ENCODE results near the gene ICAM2.
"Not testable (repeated sequence)": the region's sequence is repeated elsewhere in the genome, so short reads cannot be mapped to it uniquely, and the experiment has no call there.

ICAM2 gene

DNA sequence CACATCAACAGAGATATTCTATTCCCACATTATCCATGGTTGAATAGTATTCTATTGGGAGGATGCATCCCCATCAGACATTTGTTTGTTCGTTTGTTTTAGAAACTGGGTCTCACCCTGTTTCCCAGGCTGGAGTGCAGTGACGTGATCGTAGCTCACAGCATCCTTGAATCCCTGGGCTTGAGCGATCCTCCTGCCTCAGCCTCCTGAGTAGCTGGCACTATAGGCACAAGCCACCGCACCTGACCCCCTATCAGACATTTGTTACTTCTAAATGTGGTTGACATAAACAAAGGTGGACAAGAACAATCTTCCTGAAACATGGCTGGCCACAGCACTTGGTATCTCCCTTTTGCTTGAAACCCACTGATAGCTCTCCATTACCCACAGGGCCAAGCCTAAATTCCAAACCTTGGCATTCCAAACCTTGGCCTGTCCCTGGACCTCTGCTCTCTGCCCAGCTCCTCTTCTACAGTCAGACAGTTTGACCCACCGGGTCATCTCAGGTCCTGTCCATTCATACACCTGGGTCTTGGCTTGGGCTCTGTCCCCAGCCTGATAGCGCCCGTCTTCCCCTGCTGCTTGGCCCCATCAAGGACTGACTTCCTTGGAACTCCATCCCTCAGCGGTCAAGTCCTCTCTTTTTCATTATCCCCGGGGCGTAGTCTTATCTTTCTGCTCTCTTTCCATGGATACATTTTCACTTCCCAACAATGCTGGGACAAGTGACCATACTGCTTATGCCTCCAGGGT is 23.8 kb downstream of the ICAM2 start:
- no peak for DNase-seq

DNA sequence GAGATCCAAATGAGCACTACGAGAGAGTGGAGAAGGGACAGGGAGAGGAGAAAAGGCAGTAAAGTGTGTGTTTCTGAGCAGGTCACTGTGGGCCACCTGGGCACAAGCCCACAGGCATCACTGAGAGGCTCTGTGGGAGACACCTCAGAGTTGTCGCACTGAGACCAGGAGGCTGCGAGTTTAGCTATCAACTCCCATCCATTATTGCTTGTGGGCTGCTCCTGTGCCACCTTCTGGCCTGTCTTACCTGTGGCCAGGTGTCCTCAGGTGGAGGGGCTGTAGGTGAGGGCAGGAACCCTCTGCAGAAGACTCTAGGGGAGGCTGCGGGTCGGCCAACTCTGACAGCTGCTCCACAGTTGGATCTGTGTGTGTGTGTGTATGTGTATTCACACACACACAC is 24.8 kb downstream of the ICAM2 start:
- DNase-seq = no peak

DNA sequence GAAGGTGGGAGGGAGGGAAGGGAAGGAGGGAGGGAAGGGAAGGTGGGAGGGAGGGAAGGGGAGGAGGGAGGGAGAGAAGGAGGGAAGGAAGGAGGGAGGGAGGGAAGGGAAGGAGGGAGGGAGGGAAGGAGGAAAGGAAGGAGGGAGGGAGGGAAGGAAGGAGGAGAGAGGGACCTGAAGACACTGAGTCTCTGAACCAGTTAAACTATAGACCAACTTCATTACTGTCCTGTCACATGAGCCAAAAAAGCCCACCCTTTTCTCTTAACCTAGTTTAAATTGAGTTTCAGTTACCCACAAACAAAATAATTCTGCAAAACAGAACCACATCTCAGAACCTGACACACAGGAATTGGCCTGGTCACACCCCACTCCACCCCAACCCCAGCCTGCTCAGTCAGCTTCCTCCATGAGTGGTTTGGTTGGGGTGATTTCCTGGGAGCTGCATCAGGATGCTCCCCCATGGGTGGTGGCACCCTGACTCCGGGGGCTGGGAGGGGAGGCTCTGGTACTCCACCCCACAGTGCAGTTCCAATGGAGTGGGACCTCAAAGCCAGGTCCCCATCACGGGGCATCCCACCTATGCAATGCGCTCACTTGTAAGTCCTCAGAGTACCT is 27.0 kb downstream of the ICAM2 start:
- peak; percentile 55 for DNase-seq

DNA sequence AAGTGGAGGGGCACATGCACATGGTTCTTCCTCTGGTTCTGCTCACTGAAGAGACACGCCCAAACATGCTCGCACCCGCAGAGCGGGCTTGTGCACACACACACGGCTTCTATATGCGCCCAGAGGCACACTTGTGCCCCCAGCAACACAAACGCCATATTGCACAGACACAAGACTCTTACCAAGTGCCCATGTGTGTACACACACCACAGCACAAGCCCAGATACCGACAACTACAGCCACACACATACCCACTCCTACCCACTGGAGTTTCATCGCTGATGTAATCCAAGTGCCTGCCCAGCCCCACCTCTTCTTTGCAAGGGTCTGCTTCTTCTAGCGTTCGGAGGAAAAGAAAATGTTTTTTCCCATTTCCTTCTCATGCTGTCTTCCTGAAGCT is 28.8 kb downstream of the ICAM2 start:
- no peak for DNase-seq

DNA sequence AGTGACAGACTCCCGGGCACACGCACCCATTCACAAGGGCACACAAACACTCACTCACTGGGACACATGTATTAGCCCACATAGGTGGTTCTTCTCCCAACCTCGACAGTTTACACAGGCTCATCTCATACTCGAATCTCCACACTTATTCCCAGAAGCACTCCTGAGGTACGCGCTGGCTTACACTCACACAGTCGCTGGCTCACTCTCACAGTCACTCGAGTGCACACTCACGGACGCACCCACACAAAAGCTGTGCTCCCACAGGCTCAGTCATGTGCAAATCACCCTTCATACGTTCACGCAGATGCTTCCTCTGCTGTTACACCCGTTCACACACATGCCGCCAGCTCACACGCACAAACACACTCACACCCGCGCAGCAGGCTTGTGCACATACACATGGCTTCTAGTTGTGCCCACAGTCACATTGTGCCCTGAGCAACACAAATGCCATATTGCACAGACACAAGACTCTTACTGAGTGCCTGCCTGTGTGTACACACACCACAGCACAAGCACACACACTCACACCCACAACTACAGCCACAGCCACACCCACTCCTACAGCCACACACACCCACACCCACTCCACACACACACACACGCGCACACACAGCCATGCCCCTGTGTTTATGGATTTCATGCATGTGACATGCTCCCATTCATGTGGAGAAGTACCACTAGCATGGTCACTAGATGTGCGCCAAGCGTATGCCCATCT is 30.6 kb downstream of the ICAM2 start:
- DNase-seq = no peak

DNA sequence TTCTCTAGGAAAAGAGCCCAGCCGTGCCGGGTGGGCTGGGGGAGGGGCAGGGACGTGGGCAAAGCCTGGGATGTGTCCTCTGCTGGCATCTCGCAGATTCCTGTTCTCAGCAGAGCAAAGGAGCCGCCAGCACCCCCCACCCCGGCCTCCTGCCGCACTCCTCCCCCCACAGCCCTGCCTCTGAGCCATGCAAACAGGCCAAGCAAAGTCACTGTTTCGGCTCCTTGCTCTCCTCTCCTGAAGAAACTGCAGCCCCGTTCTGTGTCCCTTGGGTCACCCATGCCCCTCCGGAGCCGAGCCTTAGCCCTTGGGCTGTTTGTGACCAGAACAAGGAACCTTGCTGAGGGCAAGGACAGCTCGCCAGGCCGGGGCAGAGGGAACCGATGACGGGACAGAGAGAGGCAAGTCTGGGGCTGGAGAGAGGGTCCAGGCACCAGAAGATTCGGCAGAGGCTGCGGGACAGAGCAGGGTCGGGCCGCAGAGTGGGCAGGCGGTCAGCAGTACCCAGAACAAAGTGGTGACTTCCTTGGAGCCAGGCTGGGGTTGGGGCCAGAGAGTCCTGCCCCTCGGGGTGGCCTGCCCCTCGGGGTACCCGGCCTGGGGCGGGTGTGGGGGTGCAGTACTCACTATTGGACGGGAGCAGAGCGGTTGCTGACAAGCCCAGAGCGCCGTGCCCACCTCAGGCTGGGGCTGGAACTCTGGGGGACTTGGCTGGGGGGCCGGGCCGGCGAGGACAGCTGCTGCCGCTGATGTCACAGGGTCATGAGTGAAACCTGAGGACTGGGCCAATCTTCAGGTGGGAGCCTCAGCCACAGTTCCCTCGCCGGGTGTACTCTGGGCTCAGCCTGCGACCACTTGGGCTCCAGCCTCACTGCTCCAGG is 31.5 kb downstream of the ICAM2 start:
- no peak for DNase-seq

DNA sequence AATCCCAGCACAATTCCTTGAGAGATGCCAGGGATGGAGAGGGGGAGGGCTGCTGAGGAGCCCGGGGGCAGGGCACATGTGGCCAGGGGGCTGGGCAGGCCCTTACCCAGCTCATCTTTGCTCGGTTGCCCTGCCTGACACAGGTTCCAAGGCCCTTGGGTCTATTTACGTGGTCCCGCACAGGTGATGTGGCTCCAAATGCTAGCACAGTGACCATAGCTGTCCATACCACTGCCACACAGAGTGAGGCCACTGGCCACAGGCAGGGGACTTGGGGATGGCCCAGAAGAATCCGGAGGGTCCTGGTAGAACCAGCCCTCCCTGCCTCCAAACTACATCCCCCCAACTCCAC is 32.3 kb downstream of the ICAM2 start:
- DNase-seq = no peak

DNA sequence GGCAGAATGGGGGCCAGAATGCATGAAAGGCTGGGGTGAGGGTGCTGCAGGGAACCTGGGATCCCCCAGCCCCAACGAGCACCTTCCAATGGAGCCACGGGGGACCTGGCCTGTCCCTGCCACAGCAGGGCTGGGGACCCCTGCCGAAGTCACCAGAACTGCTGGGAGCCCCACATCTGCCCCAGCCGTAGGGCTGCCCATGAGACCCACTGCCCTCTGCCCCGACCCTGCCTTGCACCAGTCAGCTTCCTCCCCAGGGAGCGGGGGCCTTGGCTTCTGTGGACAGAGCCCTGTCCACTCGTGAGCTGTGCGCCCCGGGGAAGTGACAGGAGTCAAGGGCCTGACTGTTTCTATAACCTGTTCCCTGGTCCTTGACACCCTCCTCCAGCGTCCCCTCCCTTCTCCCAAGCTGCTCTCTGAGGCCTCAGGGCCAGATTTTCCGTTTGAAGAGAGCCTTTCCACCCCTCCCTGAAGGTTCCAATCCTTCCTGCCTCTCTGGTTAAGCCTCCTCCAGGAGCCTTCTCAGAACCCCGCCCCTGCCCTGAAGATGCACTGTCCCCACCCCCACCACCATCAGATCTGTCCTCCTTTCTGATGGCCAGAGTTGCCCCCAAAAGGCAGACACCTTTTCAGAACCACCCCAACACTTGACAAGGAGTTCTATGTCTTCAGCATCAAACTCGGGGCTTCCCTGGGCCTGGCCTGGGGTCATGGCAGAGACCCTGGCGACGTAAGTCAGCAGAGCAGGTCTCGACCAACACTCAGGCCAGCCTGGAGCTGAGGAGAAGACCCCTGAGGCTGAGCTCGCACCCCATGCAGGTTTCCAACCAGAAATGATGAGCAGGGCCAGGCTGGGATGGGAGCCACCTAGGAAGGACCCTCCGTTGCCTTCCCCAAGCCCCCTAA is 33.0 kb downstream of the ICAM2 start:
- DNase-seq = no peak

DNA sequence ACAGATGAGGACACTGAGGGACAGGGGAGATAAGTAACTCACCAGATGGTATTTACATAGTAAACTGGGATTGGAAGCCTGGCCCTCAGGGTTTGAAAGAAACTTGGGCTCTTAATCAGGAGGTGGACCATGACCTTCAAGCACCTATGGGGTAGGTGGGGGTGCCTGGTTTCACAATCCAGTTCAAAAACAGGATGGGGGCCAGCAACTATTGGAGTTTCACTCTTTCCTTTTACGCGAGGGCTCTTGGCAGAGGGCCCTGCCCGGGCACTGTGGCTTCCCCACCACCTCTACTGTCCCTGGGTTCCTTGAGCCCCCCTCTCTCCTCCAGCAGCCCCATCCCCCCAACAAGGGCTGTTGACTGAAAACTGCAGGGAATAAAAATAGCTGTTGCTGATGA is 33.6 kb downstream of the ICAM2 start:
- DNase-seq = no peak

DNA sequence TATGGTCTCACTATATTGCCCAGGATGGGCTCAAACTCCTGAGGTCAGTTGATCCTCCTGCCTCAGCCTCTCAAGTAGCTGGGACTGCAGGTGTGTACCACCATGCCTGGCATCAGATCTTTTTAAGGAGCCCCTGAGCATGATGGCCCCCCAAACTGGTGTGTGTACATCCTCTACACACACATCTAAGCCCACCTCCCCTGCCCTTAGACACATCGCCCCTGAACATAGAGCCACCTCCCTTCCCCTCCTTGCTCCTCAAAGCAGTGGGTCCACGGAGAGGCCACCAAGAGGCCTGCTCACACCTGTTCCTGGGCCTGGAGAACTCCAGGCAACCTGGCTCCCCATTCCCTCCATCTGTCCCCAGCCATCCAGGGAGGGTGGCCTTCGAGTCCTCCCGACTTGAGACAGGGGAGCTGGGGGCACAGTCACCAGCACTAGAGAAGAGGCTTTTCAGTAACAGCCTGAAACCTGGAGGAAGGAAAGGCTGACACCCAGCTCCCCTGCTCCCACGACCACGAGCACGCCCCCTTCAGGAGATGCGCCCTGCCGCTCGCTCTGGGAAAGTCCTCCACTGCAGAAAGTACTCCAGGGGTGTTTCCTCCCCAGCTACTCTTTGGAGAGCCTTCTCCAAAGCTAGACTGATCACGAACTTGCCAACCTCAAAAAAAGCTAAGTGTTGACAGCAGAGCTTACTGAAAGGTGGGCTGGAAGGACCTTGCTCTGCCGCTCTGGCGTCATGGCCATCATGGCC is 34.9 kb downstream of the ICAM2 start:
- no peak for DNase-seq

DNA sequence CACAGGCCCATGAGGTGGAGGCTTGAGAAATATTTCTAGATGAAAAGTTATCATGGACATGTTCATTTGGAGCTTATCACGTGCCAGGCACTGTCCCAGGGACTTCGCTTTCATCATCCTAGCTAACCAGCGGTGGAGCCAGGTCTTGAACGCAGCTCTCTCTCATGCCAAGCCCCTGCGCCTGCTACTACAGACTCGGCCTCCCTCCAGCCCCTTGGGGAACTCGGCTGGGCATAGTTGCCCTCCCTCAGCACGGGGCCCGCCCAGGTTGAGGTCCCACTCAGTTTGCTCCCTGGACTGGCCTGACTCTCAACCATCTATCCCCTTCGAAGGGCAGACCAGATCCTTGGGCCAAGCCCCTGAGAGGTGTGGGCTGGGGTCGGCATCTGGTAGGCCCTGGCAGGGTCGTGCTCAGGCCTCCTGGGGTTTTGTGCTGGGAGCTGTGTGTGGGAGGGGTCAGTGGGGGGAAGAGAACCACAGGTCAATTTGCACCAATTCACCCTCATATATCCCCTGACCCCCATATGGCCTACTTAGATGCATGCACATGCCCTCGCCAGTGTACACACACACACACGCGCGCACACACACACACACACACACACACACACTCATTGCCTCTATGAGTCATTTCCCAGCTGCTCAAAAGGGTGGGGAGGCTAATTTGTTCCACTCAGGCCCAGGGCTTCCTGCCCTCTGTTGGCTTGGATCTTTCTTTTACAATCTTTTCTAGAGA is 35.6 kb downstream of the ICAM2 start:
- DNase-seq = peak; percentile 81

DNA sequence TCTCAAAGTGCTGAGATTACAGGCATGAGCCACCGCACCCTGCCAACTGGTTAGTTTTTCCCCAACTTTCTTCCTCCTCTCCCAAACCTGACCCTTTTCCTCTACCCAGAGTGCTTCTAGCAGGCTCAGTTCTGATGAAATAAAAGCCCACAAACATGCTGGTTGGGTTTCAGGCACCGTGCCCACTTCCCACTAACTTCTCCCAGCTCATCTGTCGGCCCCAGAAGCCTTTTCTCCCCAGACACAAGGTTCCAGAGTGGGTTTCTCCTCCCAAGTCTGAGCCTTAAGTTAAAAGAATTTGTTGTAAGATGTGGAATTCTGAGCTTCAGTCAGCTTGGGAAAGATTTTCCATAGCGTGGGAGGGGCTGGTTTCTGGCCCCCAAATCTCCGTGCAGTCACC is 36.2 kb downstream of the ICAM2 start:
- no peak for DNase-seq

DNA sequence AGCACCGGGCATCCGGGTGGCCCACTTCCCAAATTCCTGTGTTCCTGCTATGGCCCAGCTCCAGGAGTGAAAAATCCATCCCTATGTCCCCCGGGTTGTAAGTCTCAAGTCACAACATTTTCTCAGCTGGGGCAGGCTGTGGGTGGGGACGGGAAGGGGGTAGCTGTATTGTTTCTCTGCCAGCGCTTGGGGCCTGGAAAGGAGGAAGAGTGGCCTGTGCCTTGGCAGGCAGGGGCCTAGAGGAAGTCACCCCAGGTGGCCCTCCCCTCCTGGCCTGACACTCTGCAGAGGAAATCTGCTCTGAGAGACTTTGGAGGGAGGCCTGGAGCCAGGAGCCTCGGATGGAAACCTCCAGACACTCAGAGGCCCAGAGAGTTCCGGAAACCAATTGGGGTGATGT is 37.1 kb downstream of the ICAM2 start:
- DNase-seq = no peak

DNA sequence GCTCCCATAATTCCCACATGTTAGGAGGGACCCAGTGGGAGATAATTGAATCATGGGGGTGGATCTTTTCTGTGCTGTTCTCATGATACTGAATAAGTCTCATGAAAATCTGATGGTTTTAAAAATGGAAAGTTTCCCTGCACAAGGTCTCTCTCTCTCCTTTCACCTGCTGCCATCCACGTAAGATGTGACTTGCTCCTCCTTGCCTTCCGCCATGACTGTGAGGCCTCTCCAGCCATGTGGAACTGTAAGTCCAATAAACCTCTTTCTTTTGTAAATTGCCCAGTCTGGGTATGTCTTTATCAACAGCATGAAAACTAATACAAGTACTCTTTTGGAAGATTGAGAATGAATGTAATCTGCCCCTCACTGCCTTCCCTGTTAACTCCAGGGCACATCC is 37.8 kb downstream of the ICAM2 start:
- DNase-seq = not testable (repeated sequence)

DNA sequence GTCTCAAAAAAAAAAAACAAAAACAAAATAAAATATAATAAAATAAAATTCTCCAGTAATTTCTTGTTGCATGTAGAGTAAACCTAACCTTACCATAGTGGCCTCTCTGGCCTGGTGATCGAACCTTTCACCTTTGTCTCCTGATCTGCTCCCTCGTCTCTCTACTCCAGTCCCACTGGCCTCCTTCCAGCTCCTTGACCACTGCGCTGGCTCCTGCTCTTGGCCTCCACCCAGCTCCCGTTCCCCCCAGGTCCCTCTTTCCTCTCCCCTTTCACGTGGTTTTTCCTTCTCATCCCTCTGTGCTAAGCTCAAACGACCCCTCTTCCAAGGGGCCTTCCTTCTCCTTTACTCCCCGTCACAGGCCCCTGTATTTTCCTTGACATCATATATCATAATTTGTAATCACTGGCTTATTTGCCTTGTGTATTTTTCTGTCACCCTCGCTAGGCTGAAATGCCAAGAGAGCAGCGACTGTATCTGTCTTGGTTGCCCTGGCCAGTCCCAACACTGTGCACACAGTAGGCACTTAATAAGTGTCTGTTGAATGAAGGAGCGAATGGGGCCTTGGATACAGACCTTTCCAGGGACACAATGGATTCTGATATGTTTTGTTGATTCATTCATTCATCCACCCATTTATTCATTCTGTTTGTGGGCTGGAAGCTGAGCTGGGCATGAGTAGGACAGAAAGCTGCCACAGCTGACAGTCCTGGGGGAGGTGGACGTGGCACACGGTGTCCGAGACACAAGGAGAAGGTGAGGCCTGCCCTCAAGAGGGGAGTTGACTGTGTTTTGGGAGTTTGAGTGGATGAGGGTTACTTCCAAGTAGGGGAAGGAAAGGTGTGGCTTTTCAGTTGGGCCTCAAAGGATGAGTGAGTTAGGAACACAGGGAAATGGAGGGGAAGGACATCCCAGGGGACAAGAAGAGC is 41.9 kb downstream of the ICAM2 start:
- DNase-seq = no peak

DNA sequence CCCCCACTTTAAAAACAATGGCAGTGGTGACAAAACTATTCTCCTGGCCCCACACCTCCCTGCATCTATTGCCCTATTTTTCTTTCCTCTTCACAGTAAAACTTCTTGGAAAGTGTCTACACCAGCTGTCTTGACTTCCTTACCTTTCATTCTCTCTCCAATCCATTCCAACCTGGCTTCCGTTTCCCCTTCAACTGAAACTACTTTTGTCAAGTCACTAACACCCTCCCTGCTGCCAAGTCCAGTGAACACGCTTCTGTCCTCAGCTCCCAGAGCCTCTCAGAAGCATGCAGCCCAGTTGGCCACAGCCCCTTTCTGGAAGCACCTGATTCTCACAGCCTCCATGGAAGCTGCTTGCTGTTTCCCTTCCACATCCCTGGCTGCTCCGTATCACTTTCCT is 43.7 kb downstream of the ICAM2 start:
- DNase-seq = no peak

DNA sequence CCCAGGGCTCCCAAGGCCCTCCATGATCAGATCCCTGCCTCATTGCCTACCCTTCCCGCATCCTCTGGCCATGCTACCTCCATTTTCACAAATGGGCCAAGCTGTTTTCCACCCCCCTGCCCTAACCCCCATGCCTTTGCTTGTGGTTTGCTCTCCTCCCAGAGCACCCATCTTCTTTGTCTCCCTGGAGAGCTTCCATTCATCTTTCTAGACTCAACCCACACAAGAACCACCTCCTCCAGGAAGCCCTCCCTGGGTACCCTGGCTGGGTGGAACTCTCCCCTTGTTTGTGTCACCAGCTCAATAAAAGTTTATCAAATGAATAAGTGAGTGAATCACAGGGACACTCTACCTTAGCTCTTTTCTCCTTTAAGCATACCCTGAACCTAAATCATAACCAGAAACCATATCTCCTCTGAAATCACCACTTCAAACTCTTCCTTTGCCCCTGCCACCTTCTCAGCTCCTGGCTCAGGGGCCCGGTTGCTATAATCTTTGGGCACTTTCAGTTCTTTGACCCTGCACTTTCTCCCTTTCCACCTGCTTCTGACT is 44.8 kb downstream of the ICAM2 start:
- no peak for DNase-seq

DNA sequence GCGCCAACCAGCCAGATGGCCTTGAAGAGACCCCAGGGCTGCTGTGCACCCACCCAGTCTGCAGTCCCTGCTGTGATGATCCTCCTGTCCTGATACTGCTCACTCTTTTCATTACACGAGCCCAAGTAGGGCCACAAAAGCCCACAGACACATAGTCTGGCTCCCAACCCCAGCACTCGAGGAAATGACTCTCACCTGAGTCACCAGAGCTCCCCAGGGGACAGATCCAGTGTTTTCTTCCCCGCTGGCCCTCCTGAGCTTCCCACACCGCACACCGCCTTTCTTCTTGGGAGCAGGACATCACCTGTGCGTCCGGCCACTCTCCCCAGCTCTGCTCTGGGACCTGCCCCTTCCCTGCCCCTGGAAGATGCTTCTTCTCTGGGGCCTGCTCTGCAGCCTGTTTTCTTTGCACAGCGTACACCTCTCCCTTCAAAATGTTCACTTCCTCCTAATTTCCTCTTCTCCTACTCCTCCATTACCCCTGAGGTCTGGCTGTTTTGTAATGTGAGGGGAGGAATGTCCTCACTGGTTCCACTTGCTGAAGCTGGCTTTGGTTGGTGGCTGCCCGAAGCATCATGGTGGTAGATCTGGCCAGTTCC is 45.7 kb downstream of the ICAM2 start:
- no peak for DNase-seq

All from CD4-positive, alpha-beta T cell treated with Interleukin-10 for 1 hour (primary cell).